Measurements from ENCODE around the gene PRKG1.

Gene PRKG1

DNA sequence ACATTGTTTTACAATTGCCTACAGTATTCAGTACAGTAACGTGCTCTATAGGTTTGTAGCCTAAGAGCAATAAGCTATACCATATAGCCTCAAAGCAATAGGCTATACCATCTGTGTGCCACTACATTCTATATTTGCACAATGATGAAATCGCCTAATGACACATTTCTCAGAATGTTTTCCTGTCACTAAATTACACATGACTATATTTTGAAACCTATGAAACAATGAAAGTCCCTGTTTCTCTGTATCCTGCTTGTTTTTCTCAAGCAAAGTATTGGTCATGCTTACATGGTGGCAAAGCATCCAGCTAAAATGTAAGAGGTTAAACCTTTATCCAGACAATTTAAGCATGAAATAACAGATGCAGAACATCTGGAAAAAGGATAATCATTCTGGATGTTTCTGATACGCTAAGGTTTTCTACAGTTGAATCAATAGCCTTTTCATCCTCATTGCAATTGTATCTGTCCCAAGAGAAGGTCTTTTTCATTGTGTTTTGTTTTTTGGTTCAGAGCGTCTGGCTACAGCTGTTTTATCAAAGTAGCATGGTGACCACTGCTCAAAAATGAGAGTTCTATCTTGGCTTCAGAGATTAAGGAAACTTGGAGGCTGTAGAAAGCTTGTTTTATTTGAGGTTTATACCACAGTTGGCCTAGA, 543.4 kb downstream of the PRKG1 start:
- Histone ChIP-seq H3K4me1 (ENCODE audit: insufficient read depth, low read length) (no peaks in the 10 kb centered on the region), H3K4me2 (ENCODE audit: insufficient read depth, low read length) (no peak overlapping the region), H3K27me3 (ENCODE audit: insufficient read depth, low read length, poor library complexity) (no peaks in the 10 kb centered on the region), H3K79me2 (ENCODE audit: insufficient read depth, low read length) (no peaks in the 10 kb centered on the region), H3K4me3 (ENCODE audit: low read depth in 1 of 2, low read length in 2 of 2) (no peak overlapping the region), H2AFZ (ENCODE audit: low read depth, low read length) (no peak overlapping the region), H3K36me3 (ENCODE audit: insufficient read depth, low read length) (no peaks in the 10 kb centered on the region), H4K20me1 (ENCODE audit: insufficient read depth, low read length) (no peaks in the 10 kb centered on the region), H3K9ac (ENCODE audit: low read depth, low read length) (no peak overlapping the region), H3K9me3 (ENCODE audit: insufficient read depth, low read length, severe bottlenecking) (peaks cover 2% of the 10 kb centered on the region), H3K27ac (ENCODE audit: low read length) (no peak overlapping the region)
- no peak for DNase-seq
- ATAC-seq (ENCODE audit: insufficient read depth, low read depth): no peak
- TF ChIP-seq, protein P1, sequence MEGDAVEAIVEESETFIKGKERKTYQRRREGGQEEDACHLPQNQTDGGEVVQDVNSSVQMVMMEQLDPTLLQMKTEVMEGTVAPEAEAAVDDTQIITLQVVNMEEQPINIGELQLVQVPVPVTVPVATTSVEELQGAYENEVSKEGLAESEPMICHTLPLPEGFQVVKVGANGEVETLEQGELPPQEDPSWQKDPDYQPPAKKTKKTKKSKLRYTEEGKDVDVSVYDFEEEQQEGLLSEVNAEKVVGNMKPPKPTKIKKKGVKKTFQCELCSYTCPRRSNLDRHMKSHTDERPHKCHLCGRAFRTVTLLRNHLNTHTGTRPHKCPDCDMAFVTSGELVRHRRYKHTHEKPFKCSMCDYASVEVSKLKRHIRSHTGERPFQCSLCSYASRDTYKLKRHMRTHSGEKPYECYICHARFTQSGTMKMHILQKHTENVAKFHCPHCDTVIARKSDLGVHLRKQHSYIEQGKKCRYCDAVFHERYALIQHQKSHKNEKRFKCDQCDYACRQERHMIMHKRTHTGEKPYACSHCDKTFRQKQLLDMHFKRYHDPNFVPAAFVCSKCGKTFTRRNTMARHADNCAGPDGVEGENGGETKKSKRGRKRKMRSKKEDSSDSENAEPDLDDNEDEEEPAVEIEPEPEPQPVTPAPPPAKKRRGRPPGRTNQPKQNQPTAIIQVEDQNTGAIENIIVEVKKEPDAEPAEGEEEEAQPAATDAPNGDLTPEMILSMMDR (IDR thresholded peaks at IDR 0.05; ENCODE audit: borderline replicate concordance, extremely low read depth, low read length, poor library complexity, severe bottlenecking): no peak
- TF ChIP-seq EZH2 (IDR thresholded peaks at IDR 0.05; ENCODE audit: borderline replicate concordance, low read depth, low read length, severe bottlenecking): no peak

GRCh38 chr10:51619365-51619764, 545.1 kb downstream of the PRKG1 start:
- ATAC-seq (ENCODE audit: insufficient read depth, low read depth) (no peak), DNase-seq (no peak)
- no peaks in the 10 kb centered on the region for H3K4me1 ChIP-seq (ENCODE audit: insufficient read depth, low read length)
- no peak overlapping the region for H3K27ac ChIP-seq (ENCODE audit: low read length)
- H3K4me2 ChIP-seq (ENCODE audit: insufficient read depth, low read length): no peak overlapping the region
- H3K4me3 ChIP-seq (ENCODE audit: low read depth in 1 of 2, low read length in 2 of 2): no peak overlapping the region
- H2AFZ ChIP-seq (ENCODE audit: low read depth, low read length): no peak overlapping the region
- H3K9ac ChIP-seq (ENCODE audit: low read depth, low read length): no peak overlapping the region
- H3K27me3 ChIP-seq (ENCODE audit: insufficient read depth, low read length, poor library complexity): no peaks in the 10 kb centered on the region
- no peak for TF ChIP-seq EZH2 (IDR thresholded peaks at IDR 0.05; ENCODE audit: borderline replicate concordance, low read depth, low read length, severe bottlenecking)
- TF ChIP-seq, protein P1 (IDR thresholded peaks at IDR 0.05; ENCODE audit: borderline replicate concordance, extremely low read depth, low read length, poor library complexity, severe bottlenecking): no peak
- H4K20me1 ChIP-seq (ENCODE audit: insufficient read depth, low read length): no peaks in the 10 kb centered on the region
- H3K36me3 ChIP-seq (ENCODE audit: insufficient read depth, low read length): no peaks in the 10 kb centered on the region
- H3K79me2 ChIP-seq (ENCODE audit: insufficient read depth, low read length): no peaks in the 10 kb centered on the region
- H3K9me3 ChIP-seq (ENCODE audit: insufficient read depth, low read length, severe bottlenecking): peaks cover 2% of the 10 kb centered on the region

- Histone ChIP-seq H4K20me1 (ENCODE audit: insufficient read depth, low read length) (no peaks in the 10 kb centered on the region), H3K36me3 (ENCODE audit: insufficient read depth, low read length) (no peaks in the 10 kb centered on the region), H3K4me2 (ENCODE audit: insufficient read depth, low read length) (no peak overlapping the region), H3K27me3 (ENCODE audit: insufficient read depth, low read length, poor library complexity) (no peaks in the 10 kb centered on the region), H3K4me3 (ENCODE audit: low read depth in 1 of 2, low read length in 2 of 2) (no peak overlapping the region), H2AFZ (ENCODE audit: low read depth, low read length) (no peak overlapping the region), H3K9ac (ENCODE audit: low read depth, low read length) (no peak overlapping the region), H3K27ac (ENCODE audit: low read length) (no peak overlapping the region), H3K79me2 (ENCODE audit: insufficient read depth, low read length) (no peaks in the 10 kb centered on the region), H3K9me3 (ENCODE audit: insufficient read depth, low read length, severe bottlenecking) (peaks cover 2% of the 10 kb centered on the region), H3K4me1 (ENCODE audit: insufficient read depth, low read length) (no peaks in the 10 kb centered on the region)
- no peak for TF ChIP-seq EZH2 (IDR thresholded peaks at IDR 0.05; ENCODE audit: borderline replicate concordance, low read depth, low read length, severe bottlenecking)
- TF ChIP-seq, protein P1 (IDR thresholded peaks at IDR 0.05; ENCODE audit: borderline replicate concordance, extremely low read depth, low read length, poor library complexity, severe bottlenecking): no peak
- DNase-seq (no peak), ATAC-seq (ENCODE audit: insufficient read depth, low read depth) (no peak)
Observed at GRCh38 chr10:51620131-51620530, 545.8 kb downstream of the PRKG1 start.
